Transverse colon (tissue), 4 donors: ENCODE results near the gene ESCO1. TPM values are rescaled to one million over a fixed set of nuclear protein-coding genes. Genes with fewer than 3 reads are reported as not detected.

Experiments
- DNase-seq: peaks from one replicate; pipeline ENCODE4 v3.0.0-alpha.2; 2019
- H3K27ac ChIP-seq, 4 donors: fragments of 200-600 bp; sonication (generic); 2 replicates each; pipeline ENCODE4 v1.5.1; 2016 to 2018; ENCODE audit warnings: inconsistent platforms in 4 of 4
- H3K27me3 ChIP-seq: fragments of 200-600 bp; sonication (generic); 2 replicates; pipeline ENCODE4 v1.5.1; 2017; ENCODE audit warnings: inconsistent platforms
- H3K36me3 ChIP-seq, 4 donors: fragments of 200-600 bp; sonication (generic); 2 replicates each; pipeline ENCODE4 v1.5.1; 2017 to 2019; ENCODE audit warnings: inconsistent platforms in 4 of 4
- H3K4me1 ChIP-seq, 4 donors: fragments of 200-600 bp; sonication (generic); 2 replicates each; pipeline ENCODE4 v1.5.1; 2017 to 2020; ENCODE audit warnings: inconsistent platforms in 4 of 4
- H3K4me3 ChIP-seq, 4 donors: fragments of 200-600 bp; sonication (generic); 1 replicate in 1 of 4; 2 replicates in 3 of 4; pipeline versions ENCODE4 v1.5.1 to v1.6.1; 2017 to 2019; ENCODE audit warnings: inconsistent platforms in 4 of 4
- H3K9me3 ChIP-seq, 2 donors: fragments of 200-600 bp; sonication (generic); 2 replicates each; pipeline ENCODE4 v1.5.1; 2017 to 2019; ENCODE audit warnings: inconsistent platforms in 2 of 2
- CTCF ChIP-seq, 5 experiments: fragments of 200-600 bp in 3 of 5; fragments of 450-650 bp in 2 of 5; sonication (generic) in 3 of 5; IDR thresholded peaks; 1 replicate in 2 of 5; 2 replicates in 3 of 5; pipeline ENCODE4 v1.5.1; 2016 to 2017; ENCODE audit warnings: antibody characterized with exemption in 5 of 5, inconsistent platforms in 3 of 5, mild to moderate bottlenecking in 2 of 5, moderate library complexity in 1 of 5
- EP300 ChIP-seq: sonication (generic); formaldehyde crosslinking; IDR thresholded peaks from one replicate; pipeline ENCODE4 v1.6.1; 2017; ENCODE audit warnings: antibody characterized with exemption, low read depth
- POLR2A ChIP-seq: fragments of 450-650 bp; IDR thresholded peaks from one replicate; pipeline ENCODE4 v1.6.1; 2016; ENCODE audit warnings: antibody characterized with exemption, mild to moderate bottlenecking, moderate library complexity
- POLR2AphosphoS5 ChIP-seq, 3 donors: sonication (generic); formaldehyde crosslinking; IDR thresholded peaks; one replicate each; pipeline ENCODE4 v1.6.1; 2016; ENCODE audit warnings: antibody characterized with exemption in 3 of 3
- WGBS, 2 donors: methylation state at CpG; one replicate each; pipeline ENCODE4 v1.1.5; 2018; ENCODE audit warnings: low coverage in 1 of 2; 5-methylcytosine and 5-hydroxymethylcytosine counted together
- in situ Hi-C, 4 donors: fragments of 200-750 bp; cut with MboI; loops; one replicate each; pipeline versions ENCODE4 v1.15.0 to v1.15.1; 2017; ENCODE audit warnings: low sequenced_read_pairs in 3 of 4, low pct_ligation_motif_present in 1 of 4, low pct_unique_long_range_greater_than_20kb in 1 of 4
- intact Hi-C: fragments of 100-400 bp; cut with DNase I; formaldehyde crosslinking; loops from one replicate; pipeline ENCODE4 v1.15.1; 2023; ENCODE audit warnings: low total_unique reads
- total RNA-seq, 4 donors: library from RNA; depleted of rRNA; stranded (reverse); fragments of >200 nt; gene quantifications; one replicate each; pipeline ENCODE4 v1.1.0, GENCODE V29; 2016

The ESCO1 gene
- total RNA-seq, 4 donors from 2014 or later: 7.1 to 39.0 (median 18.6) TPM

GRCh38 chr18:21602299-21602587 is 1.7 kb upstream of the ESCO1 start:
- in situ Hi-C loops: loop anchor here in 2 of 4 donors (25.0 kb wide), 1 partner anchor 110 kb away; the partner anchor contains the start of gene ABHD3 (in 2 of the 2)
- 82 to 85% methylated on average over 5 of the region's 5 CpGs for WGBS, 2 donors
- H3K27me3 ChIP-seq: no peaks in the 10 kb centered on the region
- no peak overlapping the region for H3K4me3 ChIP-seq
- H3K27ac ChIP-seq: no peak overlapping the region
- H3K36me3 ChIP-seq: no peaks in the 10 kb centered on the region
- no peaks in the 10 kb centered on the region for H3K9me3 ChIP-seq
- no peak for DNase-seq
- TF ChIP-seq POLR2A (no peak), CTCF (IDR thresholded peaks at IDR 0.05) (no peak), EP300 (no peak), POLR2AphosphoS5 (IDR thresholded peaks at IDR 0.05) (no peak)
- peaks cover 3 to 28% (median 7%) of the 10 kb centered on the region in 4 donors for H3K4me1 ChIP-seq
- intact Hi-C loops: no loop called here

GRCh38 chr18:21599585-21600525 is 649 bp downstream of the ESCO1 start:
- Histone ChIP-seq H3K36me3 (no peaks in the 10 kb centered on the region), H3K27ac (peak overlapping the region; percentile 92 to 99 (median 98)), H3K27me3 (no peaks in the 10 kb centered on the region), H3K4me1 (peaks cover 3 to 33% (median 7%) of the 10 kb centered on the region in 4 donors), H3K9me3 (no peaks in the 10 kb centered on the region), H3K4me3 (peak overlapping the region; percentile 64 to 83 (median 77))
- intact Hi-C loops (no loop called here), in situ Hi-C loops (loop anchor here in 2 of 4 donors (25.0 kb wide), 1 partner anchor 112 kb away; the partner anchor contains the start of gene ABHD3 (in 2 of the 2))
- WGBS, 2 donors: 0 to 1% methylated on average over 2 to 44 of the region's 67 CpGs
- peak; percentile 73 for DNase-seq
- TF ChIP-seq CTCF (IDR thresholded peaks at IDR 0.05): peak in 2 of 5 experiments; percentile 11 to 32
- TF ChIP-seq POLR2A: no peak
- TF ChIP-seq EP300: no peak
- no peak for TF ChIP-seq POLR2AphosphoS5 (IDR thresholded peaks at IDR 0.05)

- in situ Hi-C loops: no loop called here
- H3K27ac ChIP-seq: peak overlapping the region; percentile 92 to 99 (median 98)
- intact Hi-C loops: no loop called here
- H3K27me3 ChIP-seq: no peaks in the 10 kb centered on the region
- WGBS, 2 donors: 40 to 43% methylated on average over 11 to 18 of the region's 18 CpGs
- H3K36me3 ChIP-seq: no peaks in the 10 kb centered on the region
- peak overlapping the region in 3 of 4 donors; percentile 64 to 80 (median 74) for H3K4me3 ChIP-seq
- no peaks in the 10 kb centered on the region for H3K9me3 ChIP-seq
- DNase-seq: peak; percentile 28
- TF ChIP-seq CTCF (IDR thresholded peaks at IDR 0.05) (no peak), EP300 (no peak), POLR2A (no peak), POLR2AphosphoS5 (IDR thresholded peaks at IDR 0.05) (no peak)
- H3K4me1 ChIP-seq: peaks cover 3 to 33% (median 7%) of the 10 kb centered on the region in 4 donors
Observed at GRCh38 chr18:21598726-21599584, 1.5 kb downstream of the ESCO1 start.

- TF ChIP-seq POLR2A (no peak), POLR2AphosphoS5 (IDR thresholded peaks at IDR 0.05) (no peak), CTCF (IDR thresholded peaks at IDR 0.05) (no peak), EP300 (no peak)
- WGBS, 2 donors: 14 to 44% methylated on average over 1 of the region's 1 CpG
- Histone ChIP-seq H3K4me1 (peaks cover 3 to 33% (median 7%) of the 10 kb centered on the region in 4 donors), H3K27ac (no peak overlapping the region), H3K36me3 (no peaks in the 10 kb centered on the region), H3K4me3 (no peak overlapping the region), H3K9me3 (no peaks in the 10 kb centered on the region), H3K27me3 (no peaks in the 10 kb centered on the region)
- DNase-seq: no peak
- intact Hi-C loops (no loop called here), in situ Hi-C loops (no loop called here)
Observed at GRCh38 chr18:21597620-21598019, 2.9 kb downstream of the ESCO1 start.
